Activated naive CD8-positive, alpha-beta T cell treated with anti-CD3 and anti-CD28 coated beads, Interleukin-2, amount 50 U/mL, for 24 hours (primary cell): ENCODE data around the gene MT1HL1.

Experiments
- ATAC-seq: fragments of 150-1000 bp; cut with Tn5 transposase; one replicate; pipeline ENCODE4 v1.10.0; 2021
- DNase-seq: peaks from one replicate; pipeline ENCODE4 v3.0.0; 2021
- H3K27ac Mint-ChIP-seq: one replicate; pipeline ENCODE4 v1.8.0; 2021; ENCODE audit warnings: mild to moderate bottlenecking, mixed read lengths
- H3K27me3 Mint-ChIP-seq: one replicate; pipeline ENCODE4 v1.8.0; 2021; ENCODE audit warnings: mixed read lengths
- H3K36me3 Mint-ChIP-seq: one replicate; pipeline ENCODE4 v1.8.0; 2021; ENCODE audit warnings: low read depth, mixed read lengths
- H3K4me1 Mint-ChIP-seq: one replicate; pipeline ENCODE4 v1.8.0; 2021; ENCODE audit warnings: mixed read lengths
- H3K4me3 Mint-ChIP-seq: one replicate; pipeline ENCODE4 v1.8.0; 2021; ENCODE audit warnings: mild to moderate bottlenecking, moderate library complexity, mixed read lengths
- H3K9me3 Mint-ChIP-seq: one replicate; pipeline ENCODE4 v1.8.0; 2021; ENCODE audit warnings: mixed read lengths

Gene MT1HL1

DNA sequence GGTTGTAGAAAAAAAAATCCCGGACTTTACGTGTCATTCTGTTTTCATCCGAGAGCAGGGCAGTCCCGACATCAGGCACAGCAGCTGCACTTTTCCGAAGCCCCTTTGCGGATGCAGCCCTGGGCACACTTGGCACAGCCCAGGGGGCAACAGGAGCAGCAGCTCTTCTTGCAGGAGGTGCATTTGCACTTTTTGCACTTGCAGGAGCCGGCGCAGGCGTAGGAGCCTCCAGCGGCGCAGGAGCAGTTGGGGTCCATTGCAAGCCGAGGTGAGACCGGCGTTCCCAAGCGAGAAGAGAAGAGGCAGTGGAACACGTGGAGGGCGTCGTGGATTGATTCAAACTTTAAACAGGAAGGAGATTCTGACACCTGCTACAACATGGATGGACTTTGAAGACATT is at the start of gene MT1HL1:
MT1HL1 (minus strand) TSS at position 326 of the 400 bp plus-strand sequence; CDS start at position 257, 69 bp downstream.
- Mint-ChIP-seq H3K27ac (no peak within 1 kb of the TSS), H3K4me1 (no peaks in the 10 kb centered on the region), H3K9me3 (no peaks in the 10 kb centered on the region), H3K36me3 (no peaks in the 10 kb centered on the region), H3K4me3 (no peak within 1 kb of the TSS), H3K27me3 (peaks cover 6% of the 10 kb centered on the region)
- no peak for ATAC-seq
- DNase-seq: no peak

DNA sequence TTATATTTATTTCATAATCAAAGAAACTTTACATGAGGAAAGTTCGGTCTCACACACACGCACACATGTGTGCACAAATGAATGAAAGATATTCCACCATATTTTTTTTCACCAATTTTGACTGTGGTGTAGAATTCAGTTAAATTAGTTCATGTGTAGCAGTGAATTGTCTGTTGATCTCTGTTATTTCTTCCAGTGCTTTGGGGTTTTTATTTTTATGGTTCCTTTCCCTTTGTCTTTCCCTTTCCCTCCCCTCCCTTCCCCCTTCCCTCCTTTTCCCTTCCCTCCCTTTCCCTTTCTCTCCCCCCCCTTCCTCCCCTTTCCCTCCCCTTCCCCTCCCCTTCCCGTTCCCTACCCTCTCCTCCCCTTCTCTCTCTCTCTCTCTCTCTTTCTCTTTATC is 46.7 kb upstream of the MT1HL1 start:
- DNase-seq (no peak), ATAC-seq (no peak)
- Mint-ChIP-seq H3K27ac (no peak overlapping the region), H3K4me1 (no peaks in the 10 kb centered on the region), H3K4me3 (no peak overlapping the region), H3K27me3 (peaks cover 12% of the 10 kb centered on the region), H3K9me3 (no peaks in the 10 kb centered on the region), H3K36me3 (no peaks in the 10 kb centered on the region)

DNA sequence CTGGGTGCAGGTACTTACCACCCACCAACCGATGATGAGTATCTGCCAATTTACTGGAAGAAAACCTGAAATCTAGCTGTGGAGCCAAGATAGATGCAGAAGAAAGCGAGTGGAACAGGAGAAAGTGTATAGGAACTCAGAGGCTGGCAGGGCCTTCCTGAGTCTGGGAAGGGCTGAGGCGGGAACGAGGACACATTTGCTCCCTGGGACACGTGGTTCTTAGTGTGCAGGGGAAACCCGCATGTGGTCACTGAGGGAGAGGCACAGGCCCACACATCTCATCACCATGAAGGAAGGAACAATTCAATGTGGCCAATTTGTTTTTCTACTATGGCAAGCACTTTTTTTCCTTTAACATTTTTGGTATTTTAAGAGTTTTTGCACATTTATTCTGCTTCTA is 45.9 kb upstream of the MT1HL1 start:
- Mint-ChIP-seq H3K4me1 (no peaks in the 10 kb centered on the region), H3K4me3 (no peak overlapping the region), H3K27ac (no peak overlapping the region), H3K27me3 (peaks cover 14% of the 10 kb centered on the region), H3K36me3 (no peaks in the 10 kb centered on the region), H3K9me3 (no peaks in the 10 kb centered on the region)
- ATAC-seq: no peak
- no peak for DNase-seq

DNA sequence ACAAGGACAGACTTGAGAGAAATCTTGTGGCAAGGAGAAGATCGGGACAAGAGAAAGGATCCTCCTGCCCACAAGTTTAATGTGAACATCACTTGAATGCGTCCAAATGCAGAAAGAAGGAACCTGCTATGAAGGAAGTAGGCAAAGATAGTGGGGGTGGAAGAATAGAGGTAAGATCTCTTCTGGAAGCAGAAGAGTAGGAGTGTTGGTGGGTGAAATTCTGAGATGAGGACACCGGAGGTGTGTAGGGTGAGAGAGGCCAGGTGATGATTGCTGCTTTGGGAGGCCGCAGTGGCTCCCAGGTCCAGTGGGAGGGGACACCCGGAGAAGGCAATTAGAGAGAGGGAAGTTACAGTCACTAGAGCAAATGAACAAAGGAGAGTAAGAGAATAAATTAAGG is 44.6 kb upstream of the MT1HL1 start:
- Mint-ChIP-seq H3K4me3 (no peak overlapping the region), H3K36me3 (no peaks in the 10 kb centered on the region)
- no peak for ATAC-seq

DNA sequence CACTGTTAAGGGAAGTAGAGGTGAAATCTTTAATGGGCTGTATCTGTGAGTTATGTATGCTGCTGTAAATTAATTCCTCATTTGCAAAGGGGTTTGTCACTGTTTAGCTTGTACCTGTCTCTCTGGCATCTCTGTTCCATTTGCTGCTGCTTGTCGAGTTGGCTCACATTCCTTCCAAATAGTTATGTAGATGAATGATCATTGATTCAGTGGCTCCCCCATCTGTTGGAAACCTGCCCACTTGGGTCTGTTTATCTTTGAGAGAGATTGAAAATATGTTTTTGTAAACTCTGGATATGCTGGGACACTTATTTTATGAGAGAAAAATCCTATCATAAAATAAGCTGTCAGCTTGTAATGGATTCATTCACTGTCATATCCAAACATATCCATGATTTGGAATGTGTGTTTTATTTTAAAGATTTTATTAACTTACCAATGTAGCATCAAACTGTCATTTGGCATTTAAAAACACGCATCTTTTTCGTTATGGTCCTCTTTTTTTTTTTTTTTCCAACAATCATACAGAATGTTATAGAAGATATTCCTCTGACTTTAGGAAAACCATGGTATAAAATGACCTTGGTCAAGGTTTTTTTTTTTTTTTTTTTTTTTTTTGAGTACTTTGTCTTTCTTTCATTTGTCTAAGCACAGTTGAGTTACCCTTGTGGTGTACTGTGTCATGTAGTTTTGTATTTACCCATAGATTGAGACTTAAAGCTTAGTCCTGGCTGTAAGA is 41.2 kb upstream of the MT1HL1 start:
- H3K27me3 Mint-ChIP-seq: peaks cover 38% of the 10 kb centered on the region
- H3K4me3 Mint-ChIP-seq: no peak overlapping the region
- no peak overlapping the region for H3K27ac Mint-ChIP-seq
- no peaks in the 10 kb centered on the region for H3K9me3 Mint-ChIP-seq
- peaks cover 2% of the 10 kb centered on the region for H3K36me3 Mint-ChIP-seq
- DNase-seq (no peak), ATAC-seq (no peak)
- H3K4me1 Mint-ChIP-seq: peaks cover 10% of the 10 kb centered on the region

More for the DNA sequence above, 44.6 kb upstream of the MT1HL1 start:
- H3K4me1 Mint-ChIP-seq: no peaks in the 10 kb centered on the region
- no peak overlapping the region for H3K27ac Mint-ChIP-seq
- DNase-seq: no peak
- H3K27me3 Mint-ChIP-seq: peaks cover 21% of the 10 kb centered on the region
- no peaks in the 10 kb centered on the region for H3K9me3 Mint-ChIP-seq

DNA sequence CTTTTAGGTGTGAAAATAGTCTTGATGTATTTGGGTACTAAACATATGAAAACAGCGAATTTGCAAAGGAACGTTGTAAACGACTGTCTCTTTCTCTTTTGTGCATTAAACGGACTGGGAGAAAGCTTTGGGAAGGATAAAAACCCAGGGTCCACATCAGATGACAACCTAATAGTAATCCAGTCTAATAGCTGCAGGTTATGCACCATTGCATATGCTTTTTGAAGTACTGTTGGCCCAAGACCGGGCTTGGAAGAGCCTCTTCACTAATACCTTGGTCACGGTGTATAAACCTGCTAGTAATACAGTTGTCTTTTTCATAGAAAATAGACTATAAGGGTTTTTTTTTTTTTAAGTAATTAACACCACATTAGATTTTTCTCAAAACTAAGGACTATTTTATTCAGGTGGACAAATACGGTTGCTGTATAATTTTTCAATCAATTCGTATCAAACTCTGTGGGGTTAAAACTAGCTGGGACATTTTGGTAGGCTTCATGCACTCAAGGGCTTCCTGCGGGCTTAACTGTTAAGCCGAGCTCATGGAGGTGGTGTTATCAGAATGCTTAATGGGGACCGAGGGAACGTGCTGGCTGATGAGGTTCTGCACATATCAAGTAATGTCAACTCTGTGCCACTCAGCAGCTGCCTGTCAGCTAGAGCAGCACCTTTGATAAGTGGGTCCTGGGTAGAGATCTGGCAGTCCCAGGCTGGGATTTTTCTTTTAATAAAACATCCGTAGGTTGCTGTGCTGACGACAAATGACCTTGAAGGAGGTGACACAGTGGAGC is 39.8 kb upstream of the MT1HL1 start:
- H3K4me1 Mint-ChIP-seq: peaks cover 10% of the 10 kb centered on the region
- peaks cover 42% of the 10 kb centered on the region for H3K27me3 Mint-ChIP-seq
- no peak overlapping the region for H3K27ac Mint-ChIP-seq
- DNase-seq (no peak), ATAC-seq (no peak)
- H3K36me3 Mint-ChIP-seq: peaks cover 2% of the 10 kb centered on the region
- H3K9me3 Mint-ChIP-seq: no peaks in the 10 kb centered on the region
- H3K4me3 Mint-ChIP-seq: no peak overlapping the region

DNA sequence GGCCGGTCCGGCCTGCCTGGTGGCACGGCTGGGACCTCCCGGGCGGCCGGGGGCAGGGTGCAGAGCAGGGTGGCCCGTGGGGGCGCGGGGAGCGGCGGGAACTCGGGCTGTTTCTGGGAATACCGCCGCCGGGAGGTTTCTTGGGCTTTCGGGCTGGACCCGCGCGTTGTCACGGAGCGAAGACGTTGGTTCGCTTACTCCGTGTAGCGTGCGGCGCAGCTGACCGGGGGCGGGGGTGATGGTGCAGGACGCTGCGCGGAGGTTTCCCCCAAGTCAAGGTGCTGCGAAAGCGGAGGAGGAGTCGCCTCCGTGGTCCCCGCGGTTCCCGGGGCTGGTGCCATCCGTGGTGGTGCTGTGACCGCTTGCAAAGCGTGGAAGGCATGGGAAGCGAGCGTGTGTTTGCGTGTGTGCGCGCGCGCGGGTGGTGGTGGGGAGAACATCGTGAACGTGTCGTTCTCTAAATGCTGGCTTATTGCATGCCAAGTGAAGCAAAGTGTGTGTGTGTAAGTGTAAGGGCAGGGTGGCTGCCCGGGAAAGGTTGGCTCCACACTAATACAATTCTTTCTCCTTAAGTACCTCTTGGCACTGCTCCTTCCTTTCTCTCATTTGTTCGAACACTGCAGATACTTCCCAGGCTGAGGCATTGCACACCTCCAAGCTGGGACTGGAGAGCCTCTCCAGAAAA is 38.8 kb upstream of the MT1HL1 start:
- H3K4me1 Mint-ChIP-seq: peaks cover 10% of the 10 kb centered on the region
- no peak overlapping the region for H3K4me3 Mint-ChIP-seq
- no peak for ATAC-seq
- peaks cover 42% of the 10 kb centered on the region for H3K27me3 Mint-ChIP-seq
- DNase-seq: no peak
- H3K27ac Mint-ChIP-seq: no peak overlapping the region
- peaks cover 2% of the 10 kb centered on the region for H3K36me3 Mint-ChIP-seq
- no peaks in the 10 kb centered on the region for H3K9me3 Mint-ChIP-seq

DNA sequence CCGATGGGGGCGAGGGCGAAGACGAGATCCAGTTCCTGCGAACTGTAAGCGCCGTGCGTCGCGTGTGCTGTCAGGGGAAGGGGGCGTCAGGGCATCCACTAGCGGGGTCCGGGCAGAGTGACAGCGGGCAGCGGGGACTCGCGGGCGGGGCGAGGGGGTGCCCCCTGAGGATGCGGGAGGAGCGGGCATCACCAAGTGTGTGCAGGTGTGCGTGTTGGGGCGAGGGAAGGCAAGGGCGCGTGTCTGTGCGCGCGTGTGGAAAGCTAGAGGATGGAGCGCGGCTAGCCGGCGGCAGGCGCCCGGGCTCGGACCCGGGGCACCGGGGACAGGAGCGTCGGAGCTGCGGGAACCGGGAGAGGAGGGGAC is 38.3 kb upstream of the MT1HL1 start:
- Mint-ChIP-seq H3K27ac (no peak overlapping the region), H3K36me3 (peaks cover 2% of the 10 kb centered on the region), H3K4me1 (peaks cover 10% of the 10 kb centered on the region), H3K4me3 (no peak overlapping the region), H3K27me3 (peaks cover 42% of the 10 kb centered on the region), H3K9me3 (no peaks in the 10 kb centered on the region)
- ATAC-seq (no peak), DNase-seq (no peak)

DNA sequence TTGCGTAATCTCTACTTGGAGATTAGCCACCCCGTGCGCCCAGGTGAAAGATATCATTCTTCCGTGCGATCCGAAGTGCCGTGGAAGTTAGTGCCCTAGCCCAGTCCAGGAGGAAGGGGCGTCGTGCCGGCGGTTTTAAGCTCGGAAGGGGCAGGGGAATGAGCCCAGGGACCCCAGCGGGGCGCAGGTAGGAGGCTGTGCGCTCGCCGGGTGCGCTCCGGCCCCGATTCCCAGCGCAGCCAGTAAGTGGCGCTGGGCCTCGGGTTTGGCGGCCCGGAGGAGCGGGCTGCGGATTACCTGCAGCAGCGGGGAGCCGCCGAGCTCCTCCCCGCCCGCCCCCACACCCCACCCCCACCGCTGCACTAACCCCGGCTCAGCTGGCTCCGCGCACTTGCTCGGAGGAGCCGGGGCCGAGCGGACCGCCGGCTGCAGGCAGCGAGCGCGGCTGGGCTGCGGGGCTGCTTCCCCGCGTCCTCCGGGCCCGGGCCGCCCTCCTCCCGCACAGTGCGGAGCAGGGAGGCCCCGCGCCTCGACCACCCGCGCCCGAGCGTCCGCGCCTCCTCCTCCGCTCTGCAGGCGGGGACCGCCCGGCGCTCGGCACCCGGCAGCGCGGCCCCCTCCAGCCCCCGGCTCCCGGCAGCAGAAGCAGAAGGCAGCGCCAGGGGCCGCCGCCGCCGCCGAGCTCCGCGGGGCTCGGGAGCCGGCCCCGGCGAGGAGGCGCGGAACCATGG is 37.7 kb upstream of the MT1HL1 start, which contains the start of gene RYR2:
RYR2 (plus strand) TSS at position 390 of the 731 bp plus-strand sequence; CDS start at position 728, 338 bp downstream.
- H3K9me3 Mint-ChIP-seq: no peaks in the 10 kb centered on the region
- H3K4me1 Mint-ChIP-seq: peaks cover 10% of the 10 kb centered on the region
- no peak within 1 kb of the TSS for H3K27ac Mint-ChIP-seq
- DNase-seq (no peak), ATAC-seq (peak; percentile 20)
- H3K27me3 Mint-ChIP-seq: peaks cover 42% of the 10 kb centered on the region
- H3K36me3 Mint-ChIP-seq: peaks cover 2% of the 10 kb centered on the region
- no peak within 1 kb of the TSS for H3K4me3 Mint-ChIP-seq

DNA sequence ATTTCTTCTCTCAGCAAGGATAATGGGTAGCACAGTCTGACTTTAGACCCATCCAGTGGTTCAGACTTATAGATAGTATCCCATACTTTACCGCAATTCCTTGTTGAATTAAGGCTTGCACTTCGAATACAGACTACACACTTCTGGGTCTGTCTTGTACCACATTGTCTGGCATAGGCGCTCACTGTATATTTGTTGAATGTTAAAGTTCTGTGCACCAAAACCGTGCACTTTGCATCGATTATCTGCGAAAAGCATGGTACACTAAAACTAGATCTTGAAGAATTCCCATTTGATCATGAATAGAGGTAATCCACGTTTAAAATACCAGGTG is 37.2 kb upstream of the MT1HL1 start:
- no peak overlapping the region for H3K27ac Mint-ChIP-seq
- no peak for DNase-seq
- peaks cover 42% of the 10 kb centered on the region for H3K27me3 Mint-ChIP-seq
- H3K4me1 Mint-ChIP-seq: peaks cover 10% of the 10 kb centered on the region
- ATAC-seq: no peak
- H3K4me3 Mint-ChIP-seq: no peak overlapping the region
- H3K9me3 Mint-ChIP-seq: no peaks in the 10 kb centered on the region
- H3K36me3 Mint-ChIP-seq: peaks cover 2% of the 10 kb centered on the region

DNA sequence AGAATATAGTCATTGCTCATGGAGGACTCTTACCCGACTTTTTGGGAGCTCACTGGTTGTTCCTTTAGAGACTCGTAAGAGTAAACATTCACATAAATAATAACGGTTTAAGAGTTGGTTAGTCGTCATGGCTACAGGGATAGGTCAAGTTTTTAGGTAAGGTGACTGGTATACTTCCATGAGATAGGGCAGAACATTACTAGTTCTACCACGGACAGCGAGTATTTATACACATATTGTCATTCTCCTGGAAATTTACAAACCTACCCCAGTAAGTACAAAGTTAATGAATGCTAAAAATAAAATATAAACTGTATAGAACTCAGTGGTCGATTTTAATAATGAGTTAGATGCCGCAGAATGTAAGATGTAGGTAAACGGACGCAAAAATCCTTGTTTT is 36.6 kb upstream of the MT1HL1 start:
- H3K4me1 Mint-ChIP-seq: peaks cover 10% of the 10 kb centered on the region
- no peak overlapping the region for H3K27ac Mint-ChIP-seq
- no peak for DNase-seq
- peaks cover 2% of the 10 kb centered on the region for H3K36me3 Mint-ChIP-seq
- no peaks in the 10 kb centered on the region for H3K9me3 Mint-ChIP-seq
- ATAC-seq: no peak
- peaks cover 42% of the 10 kb centered on the region for H3K27me3 Mint-ChIP-seq
- H3K4me3 Mint-ChIP-seq: no peak overlapping the region

DNA sequence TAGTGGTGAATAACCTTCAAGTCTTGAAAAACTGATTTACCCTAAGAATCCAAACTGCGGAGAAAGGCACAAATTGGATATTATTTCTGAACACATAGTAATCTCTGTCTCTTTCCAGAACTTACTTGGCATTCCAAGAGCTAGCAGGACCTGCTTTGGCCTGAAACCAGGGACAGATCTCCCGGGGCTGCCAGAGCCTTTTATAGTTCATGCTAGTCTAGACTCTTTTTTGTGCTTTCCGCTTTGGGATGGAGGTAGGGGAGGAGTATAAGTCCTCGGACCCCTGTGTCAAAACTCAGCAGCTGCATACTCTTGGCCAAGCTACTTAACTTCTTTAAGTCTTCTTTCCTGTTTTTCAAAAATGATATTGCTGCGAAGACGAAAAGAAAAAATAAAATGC is 34.0 kb upstream of the MT1HL1 start:
- ATAC-seq: no peak
- Mint-ChIP-seq H3K27me3 (peaks cover 24% of the 10 kb centered on the region), H3K9me3 (no peaks in the 10 kb centered on the region), H3K27ac (no peak overlapping the region), H3K4me1 (peaks cover 6% of the 10 kb centered on the region), H3K4me3 (no peak overlapping the region), H3K36me3 (peaks cover 2% of the 10 kb centered on the region)
- no peak for DNase-seq

DNA sequence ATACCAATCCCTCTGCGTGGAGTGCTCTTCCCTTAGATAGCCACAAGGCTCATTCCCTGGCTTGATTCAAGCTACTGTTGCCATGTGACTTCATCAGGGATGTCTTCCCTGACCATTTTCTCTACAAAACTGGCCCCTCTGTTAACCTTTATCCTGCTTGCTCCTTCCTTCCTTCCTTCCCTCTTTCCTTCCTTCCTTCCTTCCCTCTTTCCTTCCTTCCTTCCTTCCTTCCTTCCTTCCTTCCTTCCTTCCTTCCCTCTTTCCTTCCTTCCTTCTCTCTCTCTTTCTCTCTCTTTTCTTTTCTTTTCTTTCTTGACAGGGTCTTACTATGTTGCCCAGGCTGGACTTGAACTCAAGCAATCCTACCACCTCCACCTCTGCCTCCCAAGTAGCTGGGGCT is 31.5 kb upstream of the MT1HL1 start:
- peaks cover 7% of the 10 kb centered on the region for H3K27me3 Mint-ChIP-seq
- DNase-seq: no peak
- H3K9me3 Mint-ChIP-seq: no peaks in the 10 kb centered on the region
- no peaks in the 10 kb centered on the region for H3K36me3 Mint-ChIP-seq
- no peak overlapping the region for H3K27ac Mint-ChIP-seq
- H3K4me1 Mint-ChIP-seq: no peaks in the 10 kb centered on the region
- no peak for ATAC-seq
- H3K4me3 Mint-ChIP-seq: no peak overlapping the region

DNA sequence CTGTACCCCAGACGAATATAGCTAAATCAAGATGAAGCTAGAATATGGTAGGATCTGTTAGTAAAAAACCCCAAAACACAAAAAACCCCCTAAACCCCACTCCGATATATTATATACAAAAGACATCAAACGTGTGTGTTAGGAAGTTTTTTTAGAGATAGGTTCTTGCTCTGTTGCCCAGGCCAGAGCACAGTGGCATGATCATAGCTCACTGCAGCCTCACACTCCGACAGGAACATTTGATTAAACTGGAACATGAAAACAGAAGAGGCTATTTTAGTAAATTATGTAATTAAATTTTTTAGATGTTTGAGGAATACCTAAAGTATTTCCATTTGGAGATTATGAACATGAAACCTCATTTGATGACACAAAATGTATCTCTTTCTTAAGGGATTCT is 29.6 kb upstream of the MT1HL1 start:
- Mint-ChIP-seq H3K27ac (no peak overlapping the region), H3K36me3 (no peaks in the 10 kb centered on the region), H3K4me1 (no peaks in the 10 kb centered on the region), H3K9me3 (no peaks in the 10 kb centered on the region), H3K27me3 (peaks cover 2% of the 10 kb centered on the region), H3K4me3 (no peak overlapping the region)
- no peak for DNase-seq
- ATAC-seq: no peak
